Measurements from ENCODE around the gene CEP135.
A peak's percentile ranks its signal among the peaks of the same experiment; 100 is the strongest.
"Not testable (repeated sequence)": the region's sequence is repeated elsewhere in the genome, so short reads cannot be mapped to it uniquely, and the experiment has no call there.

CEP135 gene

GRCh38 chr4:55927803-55928437 is 20.8 kb upstream of the CEP135 start:
- DNase-seq (ENCODE audit: low read depth) = no peak
- TF ChIP-seq CTCF (conservative IDR thresholded peaks at IDR 0.05; ENCODE audit: low read length) = no peak

DNA sequence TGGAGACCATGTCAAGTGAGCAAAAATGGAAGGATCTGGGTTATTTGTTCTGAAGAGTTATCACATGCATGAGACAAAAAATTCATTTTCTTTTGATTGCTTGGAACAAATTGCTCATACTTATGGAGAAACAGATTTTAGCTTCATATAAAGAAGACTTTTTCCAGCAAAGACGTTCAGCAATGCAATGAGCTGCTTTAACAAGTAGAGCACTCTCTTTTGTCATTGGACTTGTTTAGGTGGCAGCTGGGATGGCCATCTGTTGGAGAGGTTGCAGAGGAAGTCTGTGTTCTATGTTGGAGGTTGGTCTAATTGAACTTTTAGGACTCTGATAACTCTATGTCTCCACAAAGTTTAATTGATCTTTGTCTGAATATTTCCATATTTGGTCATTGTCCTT is 19.9 kb upstream of the CEP135 start:
- no peak overlapping the region for H3K4me3 ChIP-seq (ENCODE audit: low read length)
- DNase-seq (ENCODE audit: low read depth) = no peak

More at GRCh38 chr4:55927803-55928437, 20.8 kb upstream of the CEP135 start:
- H3K4me3 ChIP-seq (ENCODE audit: low read length) = no peak overlapping the region

GRCh38 chr4:55931043-55931442 is 17.7 kb upstream of the CEP135 start:
- DNase-seq (ENCODE audit: low read depth) = no peak
- no peak for TF ChIP-seq CTCF (conservative IDR thresholded peaks at IDR 0.05; ENCODE audit: low read length)

More for the DNA sequence above, 19.9 kb upstream of the CEP135 start:
- no peak for TF ChIP-seq CTCF (conservative IDR thresholded peaks at IDR 0.05; ENCODE audit: low read length)

DNA sequence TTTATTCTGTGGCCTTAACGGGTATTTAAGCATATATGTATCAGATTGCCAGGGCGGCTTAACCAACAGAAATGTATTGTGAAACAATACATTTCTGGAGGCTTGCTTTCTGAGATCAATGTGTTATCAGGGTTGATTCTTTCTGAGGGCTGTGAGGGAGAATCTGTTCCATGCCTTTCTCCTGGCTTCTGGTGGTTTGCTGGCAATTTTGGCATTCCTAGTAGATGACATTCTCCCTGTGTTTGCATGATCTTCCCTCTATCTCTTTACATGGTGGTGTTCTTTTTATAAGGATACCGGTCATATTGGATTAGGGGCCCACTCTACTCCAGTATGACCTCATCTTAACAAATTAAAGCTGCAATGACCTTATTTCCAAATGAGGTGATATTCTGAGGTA is 16.9 kb upstream of the CEP135 start:
- H3K4me3 ChIP-seq (ENCODE audit: low read length) = no peak overlapping the region
- DNase-seq (ENCODE audit: low read depth) = peak; percentile 61
- no peak for TF ChIP-seq CTCF (conservative IDR thresholded peaks at IDR 0.05; ENCODE audit: low read length)

More at GRCh38 chr4:55931043-55931442, 17.7 kb upstream of the CEP135 start:
- no peak overlapping the region for H3K4me3 ChIP-seq (ENCODE audit: low read length)

DNA sequence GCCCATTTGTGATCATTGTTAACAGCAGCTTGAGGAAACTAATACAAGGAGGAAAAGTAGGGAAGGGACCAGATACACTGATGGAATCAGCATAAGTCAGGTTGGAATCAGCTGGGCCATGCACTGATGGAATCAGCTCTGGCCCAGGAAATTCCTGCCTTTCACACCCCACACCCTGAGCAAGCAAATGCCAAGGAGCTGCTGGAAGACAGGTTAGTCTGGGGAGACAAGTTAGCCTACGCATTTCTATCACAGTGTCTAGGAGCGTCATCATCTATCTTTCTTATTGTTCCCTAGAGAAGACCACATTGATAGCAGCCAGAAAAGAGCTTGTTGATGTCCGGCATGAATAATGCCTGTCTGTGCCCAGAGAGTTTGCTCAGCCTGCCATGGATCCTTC is 16.2 kb upstream of the CEP135 start:
- no peak overlapping the region for H3K4me3 ChIP-seq (ENCODE audit: low read length)
- TF ChIP-seq CTCF (conservative IDR thresholded peaks at IDR 0.05; ENCODE audit: low read length) = no peak
- no peak for DNase-seq (ENCODE audit: low read depth)

GRCh38 chr4:55933611-55934010 is 15.1 kb upstream of the CEP135 start:
- TF ChIP-seq CTCF (conservative IDR thresholded peaks at IDR 0.05; ENCODE audit: low read length) = no peak
- no peak for DNase-seq (ENCODE audit: low read depth)
- H3K4me3 ChIP-seq (ENCODE audit: low read length) = no peak overlapping the region

GRCh38 chr4:55935907-55936306 is 12.8 kb upstream of the CEP135 start:
- DNase-seq (ENCODE audit: low read depth); H3K4me3 ChIP-seq (ENCODE audit: low read length): not testable (repeated sequence)

Measured in AG10803 (cell line).